ENCODE measurements around the gene FGF1. TPM values are rescaled to one million over a fixed set of nuclear protein-coding genes. Genes with fewer than 3 reads are reported as not detected.

The FGF1 gene
- total and polyA plus RNA-seq, 2 donors (not counting 1 experiment from before 2014, with no cell fraction given) = not detected

GRCh38 chr5:142636093-142636492 is 49.8 kb downstream of the FGF1 start:
- peaks cover 28% of the 10 kb centered on the region for H3K27me3 Mint-ChIP-seq
- POLR2A ChIA-PET = no interaction called here
- H3K9me3 Mint-ChIP-seq (ENCODE audit: insufficient read depth) = no peaks in the 10 kb centered on the region
- DNase-seq = no peak
- no peak for ATAC-seq (ENCODE audit: low read depth)
- H3K4me3 ChIP-seq (ENCODE audit: control extremely low read depth in 1 of 5, extremely low read depth in 1 of 5, insufficient read depth in 1 of 5, low read depth in 2 of 5, low read length in 4 of 5) = no peak overlapping the region
- H3K79me2 ChIP-seq (ENCODE audit: control insufficient read depth, insufficient read depth, low read length) = no peaks in the 10 kb centered on the region
- no peak for TF ChIP-seq CTCF (IDR thresholded peaks at IDR 0.05)
- TF ChIP-seq EZH2 (IDR thresholded peaks at IDR 0.05; ENCODE audit: borderline replicate concordance, insufficient read depth, low read depth, low read length, poor library complexity, severe bottlenecking) = no peak
- WGBS (ENCODE audit: insufficient coverage) = 100% methylated on average over 3 of the region's 5 CpGs
- CTCF ChIA-PET = no interaction called here
- no peaks in the 10 kb centered on the region for H3K36me3 ChIP-seq (replicated peaks in 1 of 2; ENCODE audit: control extremely low read depth in 1 of 2, control insufficient read depth in 1 of 2, extremely low read depth in 1 of 2, insufficient read depth in 2 of 2, low read length in 1 of 2)
- H3K4me2 ChIP-seq (replicated peaks; ENCODE audit: low read depth, low read length, poor library complexity, severe bottlenecking) = no peak overlapping the region
- H3K27ac ChIP-seq (ENCODE audit: low read length in 2 of 2) = no peak overlapping the region
- no peaks in the 10 kb centered on the region for H3K4me1 Mint-ChIP-seq
- H4K20me1 ChIP-seq (ENCODE audit: control insufficient read depth, insufficient read depth, low read length, poor library complexity, severe bottlenecking) = no peaks in the 10 kb centered on the region
- H2AFZ ChIP-seq (ENCODE audit: insufficient read depth, low read depth, low read length, poor library complexity, severe bottlenecking) = no peak overlapping the region
- no peak overlapping the region for H3K9ac ChIP-seq (ENCODE audit: low read length)
- H3K27ac Mint-ChIP-seq = no peak overlapping the region
- no peaks in the 10 kb centered on the region for H3K9me3 ChIP-seq (ENCODE audit: control extremely low read depth in 1 of 3, control insufficient read depth in 2 of 3, insufficient read depth in 1 of 3, low read length in 2 of 3)
- peaks cover 0 to 7% (median 1%) of the 10 kb centered on the region in 4 experiments for H3K27me3 ChIP-seq (replicated peaks in 1 of 4; ENCODE audit: control extremely low read depth in 1 of 4, control insufficient read depth in 3 of 4, insufficient read depth in 4 of 4, low read length in 3 of 4)
- no peaks in the 10 kb centered on the region for H3K4me1 ChIP-seq (ENCODE audit: control insufficient read depth in 2 of 2, insufficient read depth in 2 of 2, low read length in 2 of 2)
- intact Hi-C loops (cut with micrococcal nuclease) = no loop called here
- H3K4me3 Mint-ChIP-seq = no peak overlapping the region

DNA sequence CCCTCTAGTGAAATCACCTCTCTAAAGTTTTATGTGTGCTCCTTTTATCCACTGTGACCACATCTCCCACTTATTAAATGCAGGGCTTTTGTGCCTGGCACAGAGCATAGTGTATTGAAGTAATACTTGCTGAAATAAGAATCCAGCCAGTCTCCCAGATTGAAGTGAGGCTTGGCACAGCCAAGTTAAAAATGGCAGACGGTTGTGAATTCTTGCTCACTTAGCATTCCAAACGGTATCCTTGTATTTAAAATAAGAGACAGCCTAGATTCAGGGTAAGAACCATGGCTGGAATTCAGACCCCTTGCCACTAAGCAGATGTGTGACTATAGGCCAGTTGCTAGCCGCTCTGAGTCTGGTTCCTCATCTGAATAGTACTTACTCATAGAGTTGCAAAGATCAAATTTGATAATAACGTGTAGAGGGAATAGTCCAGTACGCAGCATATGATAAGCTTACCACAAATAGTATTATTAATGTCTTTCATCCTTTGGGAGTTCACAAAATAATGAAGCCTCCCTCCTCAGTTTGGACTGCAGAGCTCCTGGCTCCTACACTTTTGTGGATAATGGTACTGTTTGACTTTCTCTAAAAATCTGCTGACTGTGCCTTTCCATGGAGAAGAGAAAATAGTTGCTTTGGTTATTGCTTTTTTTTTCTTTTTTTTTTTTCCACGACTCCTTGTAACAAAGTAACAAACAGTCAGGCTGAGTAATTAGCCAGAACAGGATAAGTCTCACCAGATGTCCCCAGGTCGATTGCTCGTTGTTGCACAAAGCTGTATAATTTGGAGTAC is 51.5 kb downstream of the FGF1 start:
- no peaks in the 10 kb centered on the region for H3K9me3 ChIP-seq (ENCODE audit: control extremely low read depth in 1 of 3, control insufficient read depth in 2 of 3, insufficient read depth in 1 of 3, low read length in 2 of 3)
- intact Hi-C loops (cut with micrococcal nuclease) = no loop called here
- DNase-seq = no peak
- no peak overlapping the region for H3K4me2 ChIP-seq (replicated peaks; ENCODE audit: low read depth, low read length, poor library complexity, severe bottlenecking)
- H3K27me3 Mint-ChIP-seq = peaks cover 17% of the 10 kb centered on the region
- H3K4me3 Mint-ChIP-seq = no peak overlapping the region
- H3K4me3 ChIP-seq (ENCODE audit: control extremely low read depth in 1 of 5, extremely low read depth in 1 of 5, insufficient read depth in 1 of 5, low read depth in 2 of 5, low read length in 4 of 5) = no peak overlapping the region
- no peak overlapping the region for H3K9ac ChIP-seq (ENCODE audit: low read length)
- H3K79me2 ChIP-seq (ENCODE audit: control insufficient read depth, insufficient read depth, low read length) = no peaks in the 10 kb centered on the region
- H3K4me1 Mint-ChIP-seq = no peaks in the 10 kb centered on the region
- no peaks in the 10 kb centered on the region for H3K9me3 Mint-ChIP-seq (ENCODE audit: insufficient read depth)
- H4K20me1 ChIP-seq (ENCODE audit: control insufficient read depth, insufficient read depth, low read length, poor library complexity, severe bottlenecking) = no peaks in the 10 kb centered on the region
- no peaks in the 10 kb centered on the region for H3K4me1 ChIP-seq (ENCODE audit: control insufficient read depth in 2 of 2, insufficient read depth in 2 of 2, low read length in 2 of 2)
- no peak overlapping the region for H3K27ac ChIP-seq (ENCODE audit: low read length in 2 of 2)
- no CpG with 5 or more reads among the region's 8 CpGs for WGBS (ENCODE audit: insufficient coverage)
- peaks cover 0 to 4% (median 1%) of the 10 kb centered on the region in 4 experiments for H3K27me3 ChIP-seq (replicated peaks in 1 of 4; ENCODE audit: control extremely low read depth in 1 of 4, control insufficient read depth in 3 of 4, insufficient read depth in 4 of 4, low read length in 3 of 4)
- no peak for TF ChIP-seq CTCF (IDR thresholded peaks at IDR 0.05)
- no peak for TF ChIP-seq EZH2 (IDR thresholded peaks at IDR 0.05; ENCODE audit: borderline replicate concordance, insufficient read depth, low read depth, low read length, poor library complexity, severe bottlenecking)
- no peak overlapping the region for H2AFZ ChIP-seq (ENCODE audit: insufficient read depth, low read depth, low read length, poor library complexity, severe bottlenecking)
- H3K36me3 ChIP-seq (replicated peaks in 1 of 2; ENCODE audit: control extremely low read depth in 1 of 2, control insufficient read depth in 1 of 2, extremely low read depth in 1 of 2, insufficient read depth in 2 of 2, low read length in 1 of 2) = no peaks in the 10 kb centered on the region
- no peak for ATAC-seq (ENCODE audit: low read depth)
- ChIA-PET POLR2A (no interaction called here), CTCF (no interaction called here)
- no peak overlapping the region for H3K27ac Mint-ChIP-seq
